ENCODE data around the gene YLPM1.

The YLPM1 gene

GRCh38 chr14:74733221-74733620 is 29.9 kb upstream of the YLPM1 start:
- H3K4me3 ChIP-seq (replicated peaks; ENCODE audit: low read depth, low read length), result no peak overlapping the region
- no peak for DNase-seq (ENCODE audit: extremely low read depth, low read depth)
- no peak for TF ChIP-seq CTCF (IDR thresholded peaks at IDR 0.05; ENCODE audit: low read depth, low read length, missing control alignments)

DNA sequence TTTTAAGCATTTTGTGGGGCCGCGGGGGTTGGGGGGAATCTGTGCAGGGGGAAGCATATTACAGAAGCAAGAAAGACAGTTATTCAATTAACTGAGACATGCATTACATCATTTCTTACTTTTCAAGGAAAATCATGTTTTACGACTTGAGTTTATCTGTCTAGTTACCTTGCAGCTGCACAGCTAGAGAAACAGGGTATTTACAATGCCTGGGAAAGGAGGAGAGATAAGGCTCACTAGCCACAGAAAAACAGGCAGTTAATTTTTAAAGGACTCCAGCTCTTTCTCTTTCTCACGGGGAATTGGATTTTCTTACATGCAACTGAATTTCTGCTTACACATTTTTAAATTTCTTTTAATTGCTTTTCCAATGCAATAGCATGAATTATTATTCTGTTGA is 28.0 kb upstream of the YLPM1 start:
- TF ChIP-seq CTCF (IDR thresholded peaks at IDR 0.05; ENCODE audit: low read depth, low read length, missing control alignments), result no peak
- DNase-seq (ENCODE audit: extremely low read depth, low read depth), result no peak
- no peak overlapping the region for H3K4me3 ChIP-seq (replicated peaks; ENCODE audit: low read depth, low read length)

DNA sequence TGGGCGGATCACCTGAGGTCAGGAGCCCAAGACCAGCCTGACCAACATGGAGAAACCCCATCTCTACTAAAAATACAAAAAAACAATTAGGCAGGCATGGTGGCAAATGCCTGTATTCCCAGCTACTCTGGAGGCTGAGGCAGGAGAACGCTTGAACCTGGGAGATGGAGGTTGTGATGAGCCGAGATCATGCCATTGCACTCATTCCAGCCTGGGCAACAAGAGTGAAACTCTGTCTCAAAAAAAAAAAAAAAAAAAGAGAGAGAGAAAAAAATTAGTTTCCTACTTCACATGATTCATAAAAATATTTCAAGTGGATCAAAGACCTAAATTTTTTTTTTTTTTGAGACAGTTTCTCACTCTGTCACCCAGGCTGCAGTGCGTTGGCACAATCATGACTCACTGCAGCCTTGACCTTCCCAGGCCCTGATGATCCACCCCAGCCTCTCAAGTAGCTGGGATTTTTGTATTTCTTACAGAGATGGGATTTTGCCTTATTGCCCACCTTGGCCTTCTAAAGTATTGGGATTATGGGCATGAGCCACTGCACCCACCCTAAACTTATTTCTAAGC is 25.3 kb upstream of the YLPM1 start:
- no peak overlapping the region for H3K4me3 ChIP-seq (replicated peaks; ENCODE audit: low read depth, low read length)
- DNase-seq (ENCODE audit: extremely low read depth, low read depth), result no peak
- TF ChIP-seq CTCF (IDR thresholded peaks at IDR 0.05; ENCODE audit: low read depth, low read length, missing control alignments), result no peak

GRCh38 chr14:74739293-74740030 is 23.7 kb upstream of the YLPM1 start:
- no peak for TF ChIP-seq CTCF (IDR thresholded peaks at IDR 0.05; ENCODE audit: low read depth, low read length, missing control alignments)
- DNase-seq (ENCODE audit: extremely low read depth, low read depth), result no peak
- no peak overlapping the region for H3K4me3 ChIP-seq (replicated peaks; ENCODE audit: low read depth, low read length)

GRCh38 chr14:74747237-74747636 is 15.9 kb upstream of the YLPM1 start:
- no peak for DNase-seq (ENCODE audit: extremely low read depth, low read depth)
- H3K4me3 ChIP-seq (replicated peaks; ENCODE audit: low read depth, low read length), result no peak overlapping the region
- TF ChIP-seq CTCF (IDR thresholded peaks at IDR 0.05; ENCODE audit: low read depth, low read length, missing control alignments), result no peak

DNA sequence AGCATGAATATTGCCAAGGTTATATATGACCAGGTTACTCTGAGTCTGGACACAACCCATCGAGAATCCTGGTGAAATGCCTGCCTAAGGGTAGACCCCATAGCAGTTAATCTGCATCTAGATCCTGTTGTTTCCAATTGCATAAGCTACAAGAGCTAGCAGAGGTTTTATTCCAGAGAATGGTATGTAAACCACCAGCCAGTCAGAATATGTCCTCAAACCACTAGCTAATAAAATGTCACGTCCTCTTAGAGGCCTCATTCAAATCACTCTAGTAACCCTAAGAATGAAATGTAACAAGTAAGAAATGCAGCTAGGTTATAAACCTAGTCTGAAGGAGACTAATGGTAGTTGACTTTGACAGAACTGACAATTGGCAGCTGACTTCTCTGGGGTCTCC is 9.0 kb upstream of the YLPM1 start:
- DNase-seq (ENCODE audit: extremely low read depth, low read depth), result no peak
- H3K4me3 ChIP-seq (replicated peaks; ENCODE audit: low read depth, low read length), result no peak overlapping the region
- TF ChIP-seq CTCF (IDR thresholded peaks at IDR 0.05; ENCODE audit: low read depth, low read length, missing control alignments), result no peak

All from HFF-Myc (cell line).